GM10266 (cell line): ENCODE measurements around the gene PREP.

Experiments used
- DNase-seq: peaks from one replicate; pipeline ENCODE4 v3.0.0; 2012; ENCODE audit errors: extremely low spot score
- CTCF ChIP-seq: IDR thresholded peaks from 2 replicates; pipeline ENCODE4 v1.5.1; 2012; ENCODE audit warnings: mild to moderate bottlenecking, low read depth; ENCODE audit not compliant: control insufficient read depth, insufficient read depth; ENCODE audit errors: missing control alignments

The PREP gene

DNA sequence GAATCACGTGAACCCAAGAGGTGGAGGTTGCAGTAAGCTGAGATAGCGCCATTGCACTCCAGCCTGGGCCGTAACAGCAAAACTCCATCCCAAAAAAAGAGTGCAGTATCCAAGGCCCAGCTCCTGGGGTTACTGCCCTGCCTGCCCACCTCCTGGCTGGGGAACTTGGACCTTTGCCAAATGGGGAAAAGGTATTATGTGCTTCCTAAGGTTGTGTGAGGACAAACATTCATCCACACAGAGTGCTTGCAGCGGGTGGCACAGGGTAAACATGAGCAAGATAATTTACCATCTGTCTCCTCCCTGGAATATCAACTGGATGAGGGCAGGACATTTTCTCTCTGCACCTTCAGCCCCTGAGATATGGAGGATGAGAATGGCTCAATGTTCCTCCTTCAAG lies 128.2 kb downstream of the PREP start:
- no peak for DNase-seq
- TF ChIP-seq CTCF: no peak

DNA sequence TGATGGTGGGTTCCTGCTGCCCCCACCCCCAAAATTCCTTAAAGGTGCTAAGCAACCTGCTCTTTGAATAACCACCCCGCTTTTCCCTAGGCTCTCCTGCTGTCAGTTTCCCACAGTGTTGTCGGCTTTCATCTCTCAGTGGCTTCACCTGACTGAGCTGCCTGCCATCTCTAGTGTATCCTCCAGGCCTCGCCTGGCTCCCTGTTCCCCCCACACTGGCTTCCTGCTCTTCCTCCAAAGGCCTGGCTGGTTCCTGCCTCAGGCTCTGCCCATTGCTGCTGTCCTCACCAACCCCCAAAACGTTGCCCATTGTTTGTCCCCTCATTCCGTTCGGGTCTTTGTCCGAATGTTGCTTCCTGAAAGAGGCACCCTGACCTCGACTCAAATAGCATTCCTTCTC lies 129.3 kb downstream of the PREP start:
- no peak for DNase-seq
- no peak for TF ChIP-seq CTCF

DNA sequence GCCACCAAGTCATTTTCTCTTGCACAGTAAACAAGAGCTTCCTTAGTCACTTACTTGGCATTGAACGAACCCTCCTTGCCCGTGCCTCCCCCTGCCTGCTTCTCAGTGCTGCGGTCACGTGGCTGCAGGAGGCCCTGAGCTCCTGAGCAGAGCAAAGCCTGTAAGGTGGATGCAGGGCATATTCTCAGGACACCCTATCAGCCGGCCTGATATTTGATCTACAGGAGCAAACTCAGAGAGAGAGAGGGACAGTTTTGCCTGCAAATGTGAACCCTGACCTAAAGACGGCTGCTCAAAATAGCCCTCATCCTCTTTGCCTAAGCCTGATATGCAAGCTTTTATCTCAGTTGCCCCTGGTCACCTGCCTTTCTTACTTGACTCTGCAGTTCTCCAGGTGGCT lies 130.1 kb downstream of the PREP start:
- no peak for TF ChIP-seq CTCF
- no peak for DNase-seq

DNA sequence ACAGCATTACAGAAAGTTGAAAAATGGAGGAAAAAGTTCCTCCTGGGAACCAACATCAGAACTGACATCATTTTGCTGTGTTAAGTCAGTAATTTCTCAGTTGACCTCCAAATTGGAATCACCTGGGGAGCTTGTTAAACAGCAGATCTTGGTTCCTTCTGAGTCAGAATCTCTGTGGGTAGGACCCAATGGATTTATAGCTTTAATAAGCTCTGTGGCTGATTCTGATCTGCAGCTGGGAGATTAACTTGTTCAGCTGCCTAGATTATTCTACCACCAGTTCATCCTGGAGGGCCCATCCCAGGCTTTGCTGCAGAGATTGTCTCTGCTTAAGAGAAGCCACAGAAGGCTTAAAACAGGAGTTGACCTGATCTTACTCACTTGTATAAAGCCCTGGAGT lies 132.4 kb downstream of the PREP start:
- no peak for TF ChIP-seq CTCF
- no peak for DNase-seq

DNA sequence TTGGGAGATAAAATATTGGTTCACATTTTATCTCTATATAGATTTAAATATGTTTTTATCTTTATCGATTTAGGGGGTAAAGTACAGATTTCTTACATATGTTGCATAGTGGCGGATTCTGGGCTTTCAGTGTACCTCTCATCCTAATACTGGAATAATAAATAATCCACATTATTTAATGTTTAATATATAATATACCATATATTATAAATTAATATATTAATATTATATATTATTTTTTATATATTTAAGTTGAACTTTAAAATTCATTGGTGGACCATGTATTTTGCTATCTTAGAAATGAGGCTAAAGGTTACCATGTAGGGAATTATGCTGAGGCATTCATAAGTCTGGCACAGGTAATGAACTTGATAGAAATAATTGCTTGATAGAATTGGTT lies 133.5 kb downstream of the PREP start:
- TF ChIP-seq CTCF: no peak
- DNase-seq: no peak

DNA sequence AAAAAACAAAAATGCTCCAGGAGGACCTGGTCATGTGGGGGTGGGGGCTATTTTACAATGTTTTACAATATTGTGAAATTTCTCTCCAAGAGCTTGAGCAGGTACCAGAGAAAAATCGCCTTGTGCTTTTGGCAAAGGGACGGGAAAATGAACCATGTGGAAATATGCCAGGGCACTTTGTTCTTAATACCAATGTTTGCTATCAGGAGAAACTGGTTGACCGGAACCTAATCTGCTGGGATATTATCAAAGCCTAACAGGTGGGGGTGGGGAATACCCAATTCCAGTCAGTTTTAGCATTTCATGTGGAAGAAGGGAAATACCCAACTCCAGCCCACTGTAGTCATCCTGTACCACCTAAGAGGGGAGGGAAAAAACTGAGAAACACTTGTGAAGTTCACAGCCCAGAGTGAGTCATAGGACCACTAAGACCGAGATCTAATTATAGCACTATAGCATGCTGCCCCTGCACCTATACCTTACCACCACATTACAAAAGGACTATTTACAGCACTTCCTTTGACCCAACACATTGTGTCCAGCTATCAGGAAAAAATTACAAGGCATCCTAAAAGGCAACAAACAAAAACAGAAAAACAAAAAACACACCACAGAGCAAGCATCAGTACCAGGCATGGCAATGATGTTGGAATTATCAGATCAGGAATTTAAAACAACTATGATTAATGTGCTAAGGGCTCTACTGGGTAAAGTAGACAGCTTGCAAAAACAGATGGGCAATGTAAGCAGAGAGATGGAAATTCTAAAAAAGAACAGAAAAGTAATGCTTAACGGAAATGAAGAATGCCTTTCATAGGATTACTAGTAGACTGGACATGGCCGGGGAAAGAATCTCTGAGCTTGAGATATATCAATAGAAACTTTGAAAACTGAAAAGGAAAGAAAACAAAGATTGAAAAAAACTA lies 138.9 kb downstream of the PREP start:
- no peak for DNase-seq
- no peak for TF ChIP-seq CTCF
